Chondrocyte (in vitro differentiated cells): ENCODE measurements around the gene PCED1B. TPM values are rescaled to one million over a fixed set of nuclear protein-coding genes. Genes with fewer than 3 reads are reported as not detected.

Source experiments
- DNase-seq: peaks from one replicate; pipeline ENCODE4 v3.0.0; 2021; ENCODE audit warnings: mixed read lengths, low spot score
- H3K27ac Mint-ChIP-seq: one replicate; pipeline ENCODE4 v1.8.0; 2021; ENCODE audit warnings: mild to moderate bottlenecking, moderate library complexity, mixed read lengths; ENCODE audit not compliant: unreplicated experiment
- H3K27me3 Mint-ChIP-seq: 2 replicates; pipeline ENCODE4 v1.8.0; 2021; ENCODE audit warnings: low read depth, mixed read lengths
- H3K36me3 Mint-ChIP-seq: 2 replicates; pipeline ENCODE4 v1.8.0; 2021; ENCODE audit warnings: low read depth, mixed read lengths
- H3K4me1 Mint-ChIP-seq: 2 replicates; pipeline ENCODE4 v1.8.0; 2021; ENCODE audit warnings: low read depth, mild to moderate bottlenecking, mixed read lengths
- H3K4me3 Mint-ChIP-seq: one replicate; pipeline ENCODE4 v1.8.0; 2021; ENCODE audit warnings: mild to moderate bottlenecking, moderate library complexity, mixed read lengths; ENCODE audit not compliant: unreplicated experiment
- H3K9me3 Mint-ChIP-seq: 2 replicates; pipeline ENCODE4 v1.8.0; 2021; ENCODE audit warnings: low read depth, mixed read lengths
- total RNA-seq: library from RNA; stranded (reverse); gene quantifications from 3 replicates; pipeline ENCODE4 v1.2.1, GENCODE V29; 2021
- TF ChIP-seq, protein P1 (sequence below): fragments of 200-600 bp; sonication (generic); IDR thresholded peaks from 2 replicates; pipeline ENCODE4 v1.5.0; 2021; ENCODE audit warnings: antibody characterized with exemption, mild to moderate bottlenecking, moderate library complexity

Gene PCED1B
- total RNA-seq, 1 donor from 2014 or later, result 2.3 TPM

- Mint-ChIP-seq H3K36me3 (no peaks in the 10 kb centered on the region), H3K4me3 (no peak overlapping the region), H3K27me3 (no peaks in the 10 kb centered on the region), H3K4me1 (peaks cover 18% of the 10 kb centered on the region), H3K9me3 (no peaks in the 10 kb centered on the region), H3K27ac (peak overlapping the region; percentile 43)
- DNase-seq, result no peak
- TF ChIP-seq, protein P1, sequence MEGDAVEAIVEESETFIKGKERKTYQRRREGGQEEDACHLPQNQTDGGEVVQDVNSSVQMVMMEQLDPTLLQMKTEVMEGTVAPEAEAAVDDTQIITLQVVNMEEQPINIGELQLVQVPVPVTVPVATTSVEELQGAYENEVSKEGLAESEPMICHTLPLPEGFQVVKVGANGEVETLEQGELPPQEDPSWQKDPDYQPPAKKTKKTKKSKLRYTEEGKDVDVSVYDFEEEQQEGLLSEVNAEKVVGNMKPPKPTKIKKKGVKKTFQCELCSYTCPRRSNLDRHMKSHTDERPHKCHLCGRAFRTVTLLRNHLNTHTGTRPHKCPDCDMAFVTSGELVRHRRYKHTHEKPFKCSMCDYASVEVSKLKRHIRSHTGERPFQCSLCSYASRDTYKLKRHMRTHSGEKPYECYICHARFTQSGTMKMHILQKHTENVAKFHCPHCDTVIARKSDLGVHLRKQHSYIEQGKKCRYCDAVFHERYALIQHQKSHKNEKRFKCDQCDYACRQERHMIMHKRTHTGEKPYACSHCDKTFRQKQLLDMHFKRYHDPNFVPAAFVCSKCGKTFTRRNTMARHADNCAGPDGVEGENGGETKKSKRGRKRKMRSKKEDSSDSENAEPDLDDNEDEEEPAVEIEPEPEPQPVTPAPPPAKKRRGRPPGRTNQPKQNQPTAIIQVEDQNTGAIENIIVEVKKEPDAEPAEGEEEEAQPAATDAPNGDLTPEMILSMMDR, result no peak
Measured at GRCh38 chr12:47207340-47207717, 127.9 kb downstream of the PCED1B start.

DNA sequence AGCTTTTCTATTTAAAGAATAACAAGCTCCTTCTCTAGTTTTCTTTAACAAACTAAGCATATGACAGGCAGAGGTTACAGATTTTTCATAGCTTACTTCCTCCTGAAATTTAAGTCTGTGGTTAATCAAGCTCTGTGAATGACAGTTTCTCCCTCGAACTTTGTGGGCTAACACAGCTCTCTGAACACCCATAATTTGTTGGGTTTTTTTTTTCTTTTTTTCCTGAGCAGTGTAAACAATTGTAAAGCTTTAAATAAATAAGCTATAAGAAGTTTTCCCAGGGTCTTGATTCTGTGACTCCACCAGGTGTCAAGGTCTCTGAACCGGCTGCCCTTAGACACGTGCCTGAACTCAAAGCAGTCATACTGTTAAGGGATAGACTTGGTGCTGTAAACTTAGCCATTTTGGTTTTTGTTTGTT, 128.4 kb downstream of the PCED1B start:
- DNase-seq, result no peak
- TF ChIP-seq, protein P1, result no peak
- H3K4me1 Mint-ChIP-seq, result peaks cover 18% of the 10 kb centered on the region
- no peaks in the 10 kb centered on the region for H3K36me3 Mint-ChIP-seq
- H3K27ac Mint-ChIP-seq, result peak overlapping the region; percentile 43
- no peak overlapping the region for H3K4me3 Mint-ChIP-seq
- H3K27me3 Mint-ChIP-seq, result no peaks in the 10 kb centered on the region
- H3K9me3 Mint-ChIP-seq, result no peaks in the 10 kb centered on the region

GRCh38 chr12:47209014-47209413, 129.6 kb downstream of the PCED1B start:
- H3K36me3 Mint-ChIP-seq, result no peaks in the 10 kb centered on the region
- H3K4me1 Mint-ChIP-seq, result peaks cover 18% of the 10 kb centered on the region
- H3K9me3 Mint-ChIP-seq, result no peaks in the 10 kb centered on the region
- no peak overlapping the region for H3K4me3 Mint-ChIP-seq
- H3K27ac Mint-ChIP-seq, result no peak overlapping the region
- DNase-seq, result no peak
- TF ChIP-seq, protein P1, result no peak
- H3K27me3 Mint-ChIP-seq, result no peaks in the 10 kb centered on the region

DNA sequence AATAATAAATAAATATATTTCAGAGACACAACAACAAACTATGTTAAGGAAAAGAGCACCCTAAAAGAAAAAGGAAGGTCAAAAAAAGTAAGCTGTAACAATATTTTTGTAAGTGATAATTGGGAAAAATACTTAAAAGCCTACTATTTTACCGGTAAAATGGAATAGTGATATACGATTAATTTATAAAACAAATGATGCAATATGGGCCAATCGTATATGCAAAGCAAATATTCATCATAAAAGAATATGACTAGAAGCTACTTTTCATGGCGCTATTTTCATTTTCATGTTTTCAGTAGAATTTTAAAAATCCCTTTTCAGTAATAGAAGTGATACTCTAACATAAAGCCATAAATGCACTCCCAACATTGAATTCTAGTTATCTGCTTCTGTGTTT, 131.4 kb downstream of the PCED1B start:
- Mint-ChIP-seq H3K27me3 (no peaks in the 10 kb centered on the region), H3K36me3 (no peaks in the 10 kb centered on the region), H3K27ac (no peak overlapping the region), H3K9me3 (no peaks in the 10 kb centered on the region), H3K4me1 (peaks cover 14% of the 10 kb centered on the region), H3K4me3 (no peak overlapping the region)
- no peak for DNase-seq
- TF ChIP-seq, protein P1, result no peak

DNA sequence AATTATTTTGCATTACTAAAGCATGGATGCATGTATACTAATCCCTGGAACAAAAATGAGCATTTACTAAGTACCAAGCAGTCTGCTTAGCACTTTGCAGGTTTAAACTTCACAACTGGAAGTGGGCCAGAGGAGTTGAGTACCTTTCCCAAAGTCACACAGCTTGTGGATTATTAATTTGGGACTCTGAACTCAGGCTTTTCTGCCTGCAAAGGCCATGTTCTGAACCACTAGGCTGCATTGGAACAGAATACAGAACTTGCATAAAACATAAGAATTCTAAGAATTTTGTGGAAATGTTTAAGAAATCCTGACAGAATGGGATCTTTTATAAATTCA, 133.2 kb downstream of the PCED1B start:
- DNase-seq, result no peak
- H3K4me1 Mint-ChIP-seq, result peaks cover 9% of the 10 kb centered on the region
- no peaks in the 10 kb centered on the region for H3K27me3 Mint-ChIP-seq
- TF ChIP-seq, protein P1, result no peak
- no peaks in the 10 kb centered on the region for H3K9me3 Mint-ChIP-seq
- no peak overlapping the region for H3K4me3 Mint-ChIP-seq
- H3K36me3 Mint-ChIP-seq, result no peaks in the 10 kb centered on the region
- H3K27ac Mint-ChIP-seq, result no peak overlapping the region
